Fibroblast of upper back skin (primary cell): Measurements from ENCODE around the gene KASH5.

Experiments
- DNase-seq: peaks from one replicate; pipeline ENCODE4 v3.0.0-alpha.2; 2013

The KASH5 gene

GRCh38 chr19:49422407-49423070, 34.5 kb downstream of the KASH5 start:
- DNase-seq: no peak

- DNase-seq: no peak
Measured at GRCh38 chr19:49423071-49423984, 35.3 kb downstream of the KASH5 start, which contains the start of gene PTH2. PTH2 (minus strand) TSS chr19:49423441; CDS start chr19:49423339, 102 bp downstream.

- no peak for DNase-seq
Measured at GRCh38 chr19:49423985-49424303, 35.9 kb downstream of the KASH5 start.

GRCh38 chr19:49425178-49425577, 37.1 kb downstream of the KASH5 start, which contains the start of gene GFY:
GFY (plus strand) TSS chr19:49425388; CDS start chr19:49426431, 1,043 bp downstream.
- DNase-seq: no peak

GRCh38 chr19:49425922-49426592, 38.0 kb downstream of the KASH5 start:
- DNase-seq: no peak

- DNase-seq: no peak
Measured at GRCh38 chr19:49427339-49427738, 39.3 kb downstream of the KASH5 start.

- DNase-seq: no peak
Measured at GRCh38 chr19:49427855-49428546, 40.0 kb downstream of the KASH5 start.

GRCh38 chr19:49428547-49429451, 40.8 kb downstream of the KASH5 start:
- no peak for DNase-seq

- no peak for DNase-seq
Measured at GRCh38 chr19:49430172-49430677, 42.2 kb downstream of the KASH5 start.

GRCh38 chr19:49430678-49431329, 42.8 kb downstream of the KASH5 start:
- DNase-seq: no peak

GRCh38 chr19:49431330-49431749, 43.3 kb downstream of the KASH5 start:
- no peak for DNase-seq

- DNase-seq: no peak
Measured at GRCh38 chr19:49432141-49433073, 44.4 kb downstream of the KASH5 start.

GRCh38 chr19:49433240-49433901, 45.3 kb downstream of the KASH5 start:
- no peak for DNase-seq

- DNase-seq: no peak
Measured at GRCh38 chr19:49434907-49435583, 47.0 kb downstream of the KASH5 start.

GRCh38 chr19:49435670-49436069, 47.6 kb downstream of the KASH5 start:
- no peak for DNase-seq

- DNase-seq: no peak
Measured at GRCh38 chr19:49436381-49437017, 48.5 kb downstream of the KASH5 start.

GRCh38 chr19:49437231-49437630, 49.2 kb downstream of the KASH5 start:
- no peak for DNase-seq

GRCh38 chr19:49438261-49438660, 50.2 kb downstream of the KASH5 start:
- DNase-seq: no peak
